IMR-90 (cell line): Measurements from ENCODE around the gene SPCS1. TPM values are rescaled to one million over a fixed set of nuclear protein-coding genes. Genes with fewer than 3 reads are reported as not detected.

ENCODE experiments used
- ATAC-seq: fragments of 200-7000 bp; cut with Tn5 transposase; 2 replicates; pipeline ENCODE4 v1.9.1; 2020; ENCODE audit warnings: low read depth, mild to moderate bottlenecking, moderate library complexity
- BruUV-seq: library from RNA; stranded (reverse); fragments of 400-500 nt; replicated peaks from 2 replicates; lab custom pipeline; 2021; lab: Mats Ljungman, UMichigan
- CTCF ChIA-PET: fragments of 300-600 bp; formaldehyde crosslinking; extraction: SDS; loops from one replicate; lab custom pipeline; 2021; ENCODE audit warnings: antibody characterized with exemption; lab: Yijun Ruan, JAX
- POLR2A ChIA-PET: fragments of 300-600 bp; sonication (Branson Sonifier 250); formaldehyde crosslinking; loops from one replicate; lab custom pipeline; 2022; ENCODE audit warnings: antibody characterized with exemption; ENCODE audit not compliant: unreplicated experiment; lab: Charles Lee
- DNase-seq: peaks from one replicate; pipeline ENCODE4 v3.0.0; 2013
- H2AFZ ChIP-seq: replicated peaks from 2 replicates; pipeline ENCODE3; 2013; ENCODE audit warnings: low read length, mild to moderate bottlenecking; ENCODE audit not compliant: poor library complexity
- H2AK5ac ChIP-seq: 2 replicates; pipeline ENCODE4 v1.6.1; 2013; ENCODE audit warnings: low read depth, low read length, inconsistent platforms
- H2AK9ac ChIP-seq: replicated peaks from 2 replicates; pipeline ENCODE3; 2013; ENCODE audit warnings: mild to moderate bottlenecking, low read depth, low read length, moderate library complexity; ENCODE audit not compliant: poor library complexity
- H2BK120ac ChIP-seq: 2 replicates; pipeline ENCODE4 v1.6.1; 2013; ENCODE audit warnings: low read depth, low read length, inconsistent platforms
- H2BK15ac ChIP-seq: 3 replicates; pipeline ENCODE4 v1.6.1; 2013; ENCODE audit warnings: low read depth, low read length, inconsistent platforms
- H2BK20ac ChIP-seq: 2 replicates; pipeline ENCODE4 v1.6.1; 2013; ENCODE audit warnings: low read depth, mild to moderate bottlenecking, inconsistent platforms, low read length, moderate library complexity
- H2BK5ac ChIP-seq: 2 replicates; pipeline ENCODE4 v1.6.1; 2013; ENCODE audit warnings: mild to moderate bottlenecking, low read depth, low read length, inconsistent platforms; ENCODE audit not compliant: poor library complexity, severe bottlenecking
- H3K14ac ChIP-seq: replicated peaks from 2 replicates; pipeline ENCODE4 v1.6.1; 2013; ENCODE audit warnings: low read depth, low read length, inconsistent platforms
- H3K18ac ChIP-seq: 2 replicates; pipeline ENCODE4 v1.6.1; 2013; ENCODE audit warnings: low read depth, low read length, control low read depth
- H3K23ac ChIP-seq: 2 replicates; pipeline ENCODE4 v1.6.1; 2013; ENCODE audit warnings: low read depth, low read length, inconsistent platforms
- H3K27ac ChIP-seq: 2 replicates; pipeline ENCODE4 v1.5.1; 2013; ENCODE audit warnings: mild to moderate bottlenecking, control low read depth, low read length; ENCODE audit not compliant: insufficient read depth
- H3K27me3 ChIP-seq: 2 replicates; pipeline ENCODE4 v1.6.1; 2013; ENCODE audit warnings: low read length; ENCODE audit not compliant: control insufficient read depth, insufficient read depth
- H3K36me3 ChIP-seq: 2 replicates; pipeline ENCODE4 v1.6.1; 2013; ENCODE audit warnings: low read length, mixed read lengths; ENCODE audit not compliant: control insufficient read depth, insufficient read depth
- H3K4ac ChIP-seq: 2 replicates; pipeline ENCODE4 v1.6.1; 2013; ENCODE audit warnings: low read depth, low read length, inconsistent platforms
- H3K4me1 ChIP-seq: 2 replicates; pipeline ENCODE4 v1.6.1; 2013; ENCODE audit warnings: low read length, mixed read lengths; ENCODE audit not compliant: control insufficient read depth, insufficient read depth
- H3K4me2 ChIP-seq: 2 replicates; pipeline ENCODE4 v1.6.1; 2013; ENCODE audit warnings: low read depth, mild to moderate bottlenecking, control low read depth, low read length, moderate library complexity
- H3K4me3 ChIP-seq: 2 replicates; pipeline ENCODE4 v1.5.1; 2013; ENCODE audit warnings: low read depth, mild to moderate bottlenecking, control low read depth, low read length, moderate library complexity; ENCODE audit not compliant: insufficient read depth
- H3K56ac ChIP-seq: 2 replicates; pipeline ENCODE4 v1.6.1; 2013; ENCODE audit warnings: low read length, inconsistent platforms; ENCODE audit not compliant: insufficient read depth; ENCODE audit errors: extremely low read depth
- H3K79me1 ChIP-seq, 2 experiments: 2 replicates each; pipeline ENCODE4 v1.6.1; 2013; ENCODE audit warnings: low read length in 2 of 2, inconsistent platforms in 1 of 2, low read depth in 1 of 2
- H3K9ac ChIP-seq: 2 replicates; pipeline ENCODE4 v1.6.1; 2013; ENCODE audit warnings: low read depth, low read length, control low read depth
- H3K9me1 ChIP-seq: 2 replicates; pipeline ENCODE4 v1.6.1; 2013; ENCODE audit warnings: low read length, inconsistent platforms; ENCODE audit not compliant: insufficient read depth
- H3K9me3 ChIP-seq: 2 replicates; pipeline ENCODE4 v1.6.1; 2013; ENCODE audit warnings: low read length; ENCODE audit not compliant: control insufficient read depth, insufficient read depth
- H4K20me1 ChIP-seq: 2 replicates; pipeline ENCODE4 v1.6.1; 2013; ENCODE audit warnings: low read length, inconsistent platforms; ENCODE audit not compliant: insufficient read depth
- H4K5ac ChIP-seq: 2 replicates; pipeline ENCODE4 v1.6.1; 2013; ENCODE audit warnings: mild to moderate bottlenecking, low read depth, low read length, control low read depth
- H4K8ac ChIP-seq, 2 experiments: 2 replicates each; pipeline ENCODE4 v1.6.1; 2013; ENCODE audit warnings: low read depth in 2 of 2, low read length in 2 of 2, control low read depth in 1 of 2, inconsistent platforms in 1 of 2
- H4K91ac ChIP-seq: 2 replicates; pipeline ENCODE4 v1.6.1; 2013; ENCODE audit warnings: low read depth, low read length, inconsistent platforms; ENCODE audit not compliant: insufficient read depth
- CHD1 ChIP-seq: IDR thresholded peaks from 2 replicates; pipeline ENCODE4 v1.6.1; 2012; ENCODE audit warnings: low read depth, low read length, improper control_type of control experiment
- FOS ChIP-seq: fragments of 150-350 bp; IDR thresholded peaks from 2 replicates; pipeline ENCODE4 v1.6.1; 2016; ENCODE audit warnings: low read depth, low read length
- MAFK ChIP-seq: IDR thresholded peaks from 2 replicates; pipeline ENCODE4 v1.6.1; 2012; ENCODE audit warnings: low read depth, low read length, improper control_type of control experiment
- NFE2L2 ChIP-seq: fragments of 150-350 bp; IDR thresholded peaks from 2 replicates; pipeline ENCODE4 v1.6.1; 2016; ENCODE audit warnings: low read depth, mild to moderate bottlenecking, low read length
- RAD21 ChIP-seq: IDR thresholded peaks from 2 replicates; pipeline ENCODE4 v1.6.1; 2012; ENCODE audit warnings: low read length, improper control_type of control experiment
- RFX5 ChIP-seq: IDR thresholded peaks from 2 replicates; pipeline ENCODE4 v1.8.0; 2012; ENCODE audit warnings: low read depth, mild to moderate bottlenecking, low read length, moderate library complexity
- SMC3 ChIP-seq: fragments of 150-350 bp; IDR thresholded peaks from 2 replicates; pipeline ENCODE4 v1.6.1; 2016; ENCODE audit warnings: low read depth, mild to moderate bottlenecking, antibody characterized with exemption, low read length, moderate library complexity
- USF2 ChIP-seq: fragments of 150-350 bp; IDR thresholded peaks from 2 replicates; pipeline ENCODE4 v1.6.1; 2017; ENCODE audit warnings: mild to moderate bottlenecking, antibody characterized with exemption, low read length, low read depth
- WGBS, 2 experiments: methylation state at CpG; one replicate each; pipeline versions ENCODE4 v1.1.5 to v1.1.7; 2013; ENCODE audit warnings: missing lambda C conversion rate in 2 of 2; ENCODE audit not compliant: insufficient read length in 1 of 2; ENCODE audit errors: extremely low coverage in 2 of 2; 5-methylcytosine and 5-hydroxymethylcytosine counted together
- dilution Hi-C: fragments of 300-500 bp; cut with HindIII; formaldehyde crosslinking; loops from one replicate; pipeline ENCODE4 v1.14.3; 2018; ENCODE audit warnings: low sequenced_read_pairs; ENCODE audit not compliant: unreplicated experiment
- in situ Hi-C: fragments of 300-500 bp; cut with MboI; formaldehyde crosslinking; loops from 3 replicates; pipeline ENCODE4 v1.14.3; 2019; ENCODE audit warnings: low sequenced_read_pairs, inconsistent platforms, mixed read lengths
- intact Hi-C: fragments of 100-400 bp; cut with micrococcal nuclease; formaldehyde crosslinking; loops from 2 replicates; pipeline ENCODE4 v1.10.0; 2022
- polyA plus RNA-seq, 3 experiments: library from polyadenylated mRNA; depleted of rRNA; stranded (reverse); fragments of >200 nt; gene quantifications; 2 replicates each; pipeline ENCODE4 v1.2.3, GENCODE V29; 2012; ENCODE audit warnings: low replicate concordance in 1 of 3
- total RNA-seq: library from RNA; depleted of rRNA; stranded (reverse); fragments of >200 nt; gene quantifications from 2 replicates; pipeline ENCODE4 v1.2.3, GENCODE V29; 2012

Gene SPCS1
- total and polyA plus RNA-seq, 2 of the 4 experiments (the other 2 are of a cell fraction), result 50.5 to 124 TPM

GRCh38 chr3:52731590-52731989 lies 25.7 kb downstream of the SPCS1 start:
- dilution Hi-C loops (no loop called here), in situ Hi-C loops (no loop called here), intact Hi-C loops (no loop called here)
- Histone ChIP-seq H3K4ac (no peak overlapping the region), H3K4me2 (no peak overlapping the region), H3K4me3 (no peak overlapping the region), H3K9me1 (no peaks in the 10 kb centered on the region), H3K79me1 (no peaks in the 10 kb centered on the region), H3K36me3 (peaks cover 20% of the 10 kb centered on the region), H2AK5ac (no peak overlapping the region), H3K27ac (no peak overlapping the region), H3K23ac (no peak overlapping the region), H2BK20ac (no peak overlapping the region), H4K91ac (no peak overlapping the region), H3K14ac (no peak overlapping the region), H4K5ac (no peak overlapping the region), H2BK5ac (no peak overlapping the region), H3K56ac (no peak overlapping the region), H3K27me3 (no peaks in the 10 kb centered on the region), H2BK120ac (no peak overlapping the region), H3K9me3 (peaks cover 5% of the 10 kb centered on the region; the same call in 1 of the 2 replicates), H3K4me1 (no peaks in the 10 kb centered on the region), H3K9ac (no peak overlapping the region), H4K20me1 (no peaks in the 10 kb centered on the region), H2BK15ac (no peak overlapping the region), H4K8ac (no peak overlapping the region), H2AFZ (no peak overlapping the region), H2AK9ac (no peak overlapping the region), H3K18ac (no peak overlapping the region)
- TF ChIP-seq FOS, result no peak
- TF ChIP-seq RFX5, result no peak
- TF ChIP-seq USF2, result no peak
- TF ChIP-seq NFE2L2, result no peak
- TF ChIP-seq CHD1, result no peak
- TF ChIP-seq SMC3, result no peak
- no peak for TF ChIP-seq MAFK
- no peak for TF ChIP-seq RAD21
- ChIA-PET CTCF (no interaction called here), POLR2A (no interaction called here)
- no TSS peak for BruUV-seq
- ATAC-seq (no peak), DNase-seq (no peak)
- 93% methylated on average over 11 of the region's 14 CpGs; no CpG with 5 or more reads in 1 of the 2 experiments for WGBS, 2 experiments
